Fibroblast of skin of right quadriceps (primary cell): Measurements from ENCODE around the gene EPHA4.
A peak's percentile ranks its signal among the peaks of the same experiment; 100 is the strongest.

Experiments
- DNase-seq: peaks from one replicate; pipeline ENCODE4 v3.0.0-alpha.2; 2013

EPHA4 gene

DNA sequence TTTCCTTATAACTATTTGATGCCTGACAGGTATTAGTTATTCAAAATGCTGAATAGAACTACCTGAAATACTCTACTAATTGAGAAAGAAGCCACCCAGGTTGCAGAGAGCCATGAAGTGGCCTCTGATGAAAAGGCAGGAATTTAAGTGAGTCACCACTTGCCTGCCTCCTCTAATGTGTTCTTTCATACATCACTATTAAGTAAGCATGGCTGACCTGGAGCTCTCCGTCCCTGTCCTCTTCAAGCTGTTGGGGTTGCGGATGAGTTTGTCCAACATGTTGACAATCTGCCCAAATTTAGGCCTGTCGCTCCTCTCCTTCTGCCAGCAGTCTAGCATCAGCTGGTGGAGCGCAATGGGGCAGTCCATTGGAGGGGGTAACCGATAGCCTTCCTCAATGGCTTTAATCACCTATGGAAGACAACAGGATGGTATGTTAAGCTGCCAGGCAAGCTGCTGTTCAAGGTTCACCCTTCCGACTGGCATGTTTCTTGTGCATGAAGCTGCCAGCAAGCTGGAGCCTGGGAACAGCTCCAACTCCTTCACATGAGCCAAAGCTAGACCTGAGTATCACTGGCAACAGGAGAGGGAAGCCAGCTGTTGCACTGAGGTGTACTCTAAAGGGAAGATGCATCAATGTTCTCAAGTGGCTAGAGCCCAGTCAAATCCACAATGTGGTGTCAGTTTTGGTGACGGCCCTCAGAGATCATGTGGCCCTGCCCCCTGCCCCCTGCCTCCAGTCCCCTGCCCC is 142.2 kb downstream of the EPHA4 start:
- no peak for DNase-seq

DNA sequence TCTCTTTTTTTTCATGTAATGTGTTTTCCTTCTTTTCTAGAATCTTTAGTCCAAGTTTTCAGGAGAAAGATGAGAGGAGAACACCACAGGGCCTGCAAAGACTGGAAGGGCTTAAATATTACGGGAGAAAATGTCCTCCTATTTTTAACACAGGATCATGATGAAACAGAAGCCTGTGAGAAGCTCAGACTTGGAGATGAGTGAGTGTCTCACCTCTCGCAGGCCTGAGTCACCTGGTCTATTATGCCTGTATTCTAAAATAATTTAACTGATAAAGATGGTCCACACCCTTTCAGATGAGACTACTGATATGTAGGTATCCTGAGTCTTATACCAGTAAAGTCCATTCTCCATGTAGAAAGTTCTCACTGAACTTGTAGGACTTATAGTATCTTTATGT is 143.2 kb downstream of the EPHA4 start:
- no peak for DNase-seq

DNA sequence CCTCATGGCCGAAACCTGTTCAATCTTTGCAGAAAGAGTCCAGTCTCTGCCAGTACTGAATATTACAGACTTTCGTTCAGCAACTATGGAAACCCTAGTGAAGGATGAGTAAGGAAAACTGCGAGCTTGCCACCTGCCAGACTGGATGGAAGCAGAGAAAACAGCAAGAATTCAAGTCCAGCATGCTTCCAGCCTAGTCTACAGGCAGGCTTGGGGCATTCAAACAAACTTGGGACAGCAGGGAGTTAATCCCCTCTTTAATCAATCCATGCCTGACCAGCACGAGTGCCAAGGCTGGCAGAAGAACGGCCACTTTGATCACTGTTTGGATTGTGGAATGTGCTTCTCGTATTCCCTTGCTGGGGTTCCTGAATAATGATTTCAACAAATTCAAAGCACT is 145.2 kb downstream of the EPHA4 start:
- no peak for DNase-seq

DNA sequence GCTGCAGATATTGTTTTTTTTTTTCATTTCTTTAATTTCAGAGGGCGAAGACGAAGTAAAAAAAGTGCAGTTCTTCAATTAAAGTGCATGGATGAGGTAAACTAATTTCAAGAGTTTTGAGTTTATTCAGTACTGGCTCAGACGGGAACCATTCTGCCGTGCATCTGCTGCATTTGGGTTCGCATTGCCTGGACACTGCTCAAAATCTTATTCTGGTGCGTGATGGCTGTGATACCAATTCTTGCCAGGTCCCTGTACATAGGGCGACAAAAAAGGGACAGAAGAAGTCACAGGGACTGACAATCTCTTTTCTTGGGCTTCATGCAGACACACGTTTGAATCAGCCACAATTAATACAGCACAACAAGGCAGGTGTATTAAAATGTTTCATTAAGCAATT is 146.2 kb downstream of the EPHA4 start:
- DNase-seq: no peak

DNA sequence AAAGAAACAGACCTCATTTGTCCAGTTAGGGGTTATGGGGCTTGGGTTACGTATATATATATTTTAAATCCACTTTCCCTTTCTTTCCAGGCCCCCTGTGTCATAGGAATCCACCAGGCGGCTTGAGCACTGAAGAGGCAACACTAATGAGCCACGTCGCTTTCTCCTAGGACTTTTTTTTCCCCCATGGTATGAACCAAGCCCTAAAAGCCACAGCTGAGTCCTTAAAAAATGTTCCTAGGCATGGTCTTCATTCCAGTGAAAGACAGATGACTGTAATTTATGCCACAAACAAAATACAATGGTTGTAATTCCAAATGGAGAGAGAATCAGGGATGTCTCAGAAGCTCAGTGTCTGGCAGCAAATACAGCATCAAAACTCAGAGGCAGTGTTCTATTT is 146.8 kb downstream of the EPHA4 start:
- DNase-seq: no peak

DNA sequence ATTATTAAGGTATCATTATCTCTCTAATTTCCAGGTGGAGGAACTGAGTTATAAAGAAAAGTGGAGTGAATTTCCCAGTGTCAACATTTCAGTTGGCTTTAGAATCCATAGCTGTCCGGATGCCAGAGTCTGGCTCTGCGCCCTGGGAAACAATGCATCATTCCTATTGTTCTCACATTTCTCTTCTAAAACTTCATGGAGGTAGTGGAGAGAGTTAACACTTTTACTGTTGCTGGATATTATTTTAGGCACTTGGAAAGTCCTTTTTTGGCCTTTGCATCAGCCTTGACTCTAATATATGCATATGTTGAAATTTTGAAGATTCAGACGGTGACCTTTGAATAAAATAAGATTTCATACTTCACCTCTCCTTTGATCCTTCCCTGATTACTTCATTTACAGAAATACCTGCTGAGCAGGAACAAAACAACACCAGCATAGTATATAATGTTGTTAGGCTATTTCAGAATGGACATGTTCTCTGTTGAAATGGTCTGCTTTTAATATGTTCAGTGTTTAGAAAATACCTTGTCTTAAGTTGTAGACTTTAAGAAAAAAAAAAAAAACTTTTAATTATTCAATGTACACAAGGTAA is 148.8 kb downstream of the EPHA4 start:
- DNase-seq: no peak

DNA sequence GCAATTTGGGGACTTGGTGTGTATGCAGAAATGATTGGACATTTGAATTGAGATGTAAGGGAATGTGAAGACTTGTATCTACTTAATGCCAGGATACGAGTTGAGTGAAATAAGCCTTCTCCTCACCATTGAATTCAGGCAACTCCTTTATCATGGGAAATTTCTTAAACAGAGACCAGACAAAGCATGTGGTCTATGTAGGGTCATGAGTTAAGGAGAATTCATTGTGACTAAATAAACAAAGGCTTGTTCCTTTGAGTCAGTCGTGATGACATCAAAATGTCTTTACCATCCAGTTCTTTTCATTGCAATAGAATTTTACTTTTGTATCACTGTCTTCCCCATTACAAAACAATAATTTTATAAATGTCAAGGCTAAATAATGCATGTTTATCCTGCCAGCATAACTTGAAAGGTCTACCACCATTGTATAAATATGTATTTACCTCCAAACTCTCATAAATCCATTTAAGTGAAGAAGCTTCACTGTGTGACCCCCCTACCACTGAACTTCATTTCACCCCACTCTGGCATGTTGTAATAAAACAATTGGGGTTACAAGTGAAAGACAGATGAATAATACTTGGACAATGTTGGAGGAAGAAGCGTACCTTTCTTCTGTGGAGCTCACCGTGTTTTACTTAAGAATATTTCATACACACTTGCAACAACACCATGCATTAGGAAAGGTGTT is 149.4 kb downstream of the EPHA4 start:
- DNase-seq: no peak

DNA sequence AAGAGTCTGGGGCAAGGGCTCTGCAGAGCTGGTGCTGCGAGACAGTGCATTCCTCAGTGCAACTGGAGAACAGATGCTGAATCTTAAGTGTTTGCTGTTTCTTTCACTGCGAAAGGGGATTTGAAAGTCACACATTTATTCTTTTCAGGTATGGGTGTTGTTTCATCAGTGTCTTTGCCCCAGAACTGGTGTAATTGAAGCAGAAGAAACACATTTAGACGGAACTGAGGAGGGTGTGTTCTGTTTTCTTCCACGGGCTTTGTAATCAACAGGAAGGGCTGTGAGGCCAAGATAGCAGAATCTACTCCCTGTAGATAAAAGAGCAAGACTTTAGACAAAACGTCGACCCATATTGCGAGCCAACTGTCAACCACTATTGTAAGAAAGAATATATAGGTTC is 151.9 kb downstream of the EPHA4 start:
- DNase-seq: no peak

DNA sequence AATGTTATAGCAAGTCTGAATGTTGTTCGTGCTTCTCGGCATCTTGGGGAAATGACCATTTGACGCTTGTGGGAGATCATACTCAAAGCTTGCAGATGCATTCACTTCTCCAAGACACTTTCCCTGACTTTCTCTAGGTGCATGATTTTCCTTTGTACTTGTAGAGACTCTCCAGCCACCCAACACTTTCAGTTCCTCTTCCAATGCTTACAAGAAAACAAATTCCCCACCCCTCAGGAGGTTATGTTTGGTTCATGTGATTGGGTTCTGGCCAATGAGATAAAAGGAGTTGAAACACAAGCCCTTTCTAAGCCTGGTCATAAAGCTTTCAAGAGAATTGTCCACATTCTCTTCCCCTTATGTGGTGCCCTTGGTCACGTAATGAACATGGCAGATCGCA is 156.3 kb downstream of the EPHA4 start:
- peak; percentile 10 for DNase-seq

DNA sequence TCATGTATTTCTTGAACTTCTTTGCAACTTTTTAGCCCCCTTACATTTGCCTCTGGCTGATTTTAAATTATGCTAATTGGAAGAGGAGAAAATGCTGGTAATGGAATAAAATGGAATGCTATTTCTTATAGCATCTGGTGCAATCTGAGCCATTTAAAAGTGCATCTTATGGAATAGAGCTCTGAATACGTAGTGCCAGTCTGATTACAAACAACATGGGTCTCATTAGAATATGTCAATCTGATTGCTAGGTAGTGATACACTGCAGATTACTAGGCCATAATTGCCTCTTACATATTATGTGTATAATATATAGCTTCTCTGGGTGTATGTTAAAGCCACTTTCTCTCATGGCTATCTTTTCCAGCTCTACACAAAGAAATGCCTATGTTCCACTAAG is 159.1 kb downstream of the EPHA4 start:
- no peak for DNase-seq

DNA sequence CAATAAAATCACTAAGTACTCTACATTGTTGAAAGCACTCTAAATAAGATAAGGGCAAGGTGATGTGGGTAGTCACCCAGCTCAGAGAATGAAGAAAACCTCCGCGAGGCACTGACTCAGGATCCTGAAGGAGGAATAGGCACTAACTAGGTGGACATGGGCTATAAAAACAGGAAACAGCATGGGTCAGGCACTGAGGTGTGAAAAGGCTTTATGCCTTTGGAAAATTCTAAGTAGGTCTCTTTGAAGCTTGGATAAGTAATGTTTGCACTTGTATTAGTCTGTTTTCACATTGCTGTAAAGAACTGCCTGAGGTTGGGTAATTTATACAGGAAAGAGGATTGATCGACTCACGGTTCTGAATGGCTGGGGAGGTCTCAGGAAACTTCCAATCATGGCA is 161.6 kb downstream of the EPHA4 start:
- DNase-seq: no peak

DNA sequence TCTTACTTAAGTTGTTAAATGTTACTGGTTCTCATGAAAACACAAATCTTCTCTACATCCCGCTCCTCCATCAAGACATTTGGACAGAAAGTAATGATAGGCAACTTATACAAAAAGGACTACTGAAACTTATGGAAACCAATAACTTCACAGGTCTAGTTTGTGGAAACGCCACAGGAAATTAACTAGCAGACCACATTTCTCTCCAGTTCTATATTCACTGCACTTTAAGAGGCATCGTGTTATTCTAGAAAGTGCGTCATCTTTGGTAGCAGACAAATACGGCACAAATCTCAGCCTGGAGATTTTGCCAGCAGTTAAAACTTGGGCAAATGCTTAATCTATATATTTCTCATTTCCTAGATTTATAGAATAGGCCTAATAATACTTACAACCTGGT is 164.3 kb downstream of the EPHA4 start:
- no peak for DNase-seq

DNA sequence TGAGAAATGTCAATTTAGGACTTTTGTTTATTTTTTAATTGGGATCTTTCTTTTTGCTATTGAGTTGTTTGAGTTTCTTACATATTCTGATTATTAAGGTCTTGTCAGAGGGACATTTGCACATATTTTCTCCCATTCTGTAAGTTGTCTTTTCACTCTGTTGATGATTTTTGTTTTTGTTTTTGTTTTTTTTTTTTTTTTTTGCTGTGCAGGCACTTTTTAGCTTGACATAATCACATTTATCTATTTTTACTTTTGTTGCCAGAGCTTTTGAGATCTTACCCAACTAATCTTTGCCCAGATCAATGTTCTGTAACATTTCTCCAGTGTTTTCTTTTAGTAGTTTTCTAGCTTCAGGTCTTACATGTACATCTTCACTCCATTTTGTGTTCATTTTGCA is 166.6 kb downstream of the EPHA4 start:
- DNase-seq: no peak

DNA sequence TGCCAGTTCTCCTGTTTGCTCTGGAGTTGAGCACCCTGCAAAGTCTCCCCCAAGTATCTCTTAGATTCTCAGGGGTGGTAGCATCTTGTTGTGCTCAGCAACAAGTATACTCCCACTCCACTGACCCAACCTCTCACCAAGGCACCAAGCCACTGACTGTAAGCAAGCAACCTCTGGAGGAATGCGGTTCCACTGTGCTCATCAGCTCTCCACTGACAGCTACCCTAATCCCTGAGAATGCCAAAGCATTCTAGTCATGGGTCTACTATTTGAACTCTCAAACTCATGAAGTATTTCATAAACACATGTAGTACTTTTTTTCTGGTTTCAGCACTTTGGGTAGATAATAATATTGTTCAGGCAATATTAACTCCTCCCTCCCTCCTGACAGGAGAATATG is 170.0 kb downstream of the EPHA4 start:
- DNase-seq: peak; percentile 60

DNA sequence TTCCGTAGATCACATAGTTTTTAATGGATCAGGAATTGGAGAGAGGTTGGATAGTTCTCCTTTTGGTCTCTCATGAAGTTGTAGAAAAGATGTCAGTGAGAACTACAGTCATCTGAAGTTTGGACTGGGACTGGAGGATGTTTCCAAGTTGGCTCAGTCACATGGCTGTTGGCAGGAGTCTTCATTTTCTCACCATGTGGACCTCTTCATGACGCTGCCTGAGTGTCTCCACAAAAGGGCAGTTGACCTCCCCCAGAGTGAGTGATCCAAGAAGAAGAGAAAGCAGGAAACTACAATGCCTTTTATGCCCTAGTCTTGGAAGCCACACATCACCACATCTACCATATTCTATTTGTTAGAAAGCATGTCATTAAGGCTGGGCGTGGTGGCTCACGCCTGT is 171.7 kb downstream of the EPHA4 start:
- no peak for DNase-seq

DNA sequence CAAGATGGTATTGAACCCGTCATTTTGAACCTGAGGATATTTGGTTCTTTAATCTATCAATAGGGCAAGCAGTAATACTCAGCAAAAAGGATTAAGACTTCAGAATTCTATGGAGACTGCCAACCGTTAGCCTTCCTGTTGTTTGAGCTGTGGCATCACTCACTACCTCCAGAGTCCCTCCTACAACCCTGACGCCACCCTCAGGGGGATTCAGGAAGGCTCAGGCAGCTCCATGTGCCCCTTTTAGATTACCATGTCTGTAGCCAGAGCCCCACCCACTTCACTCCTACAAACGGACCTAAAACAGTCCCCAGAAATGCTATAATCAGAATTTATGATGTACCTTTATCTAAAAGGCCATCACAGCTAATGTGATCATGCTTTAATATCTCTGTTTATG is 172.9 kb downstream of the EPHA4 start:
- no peak for DNase-seq

DNA sequence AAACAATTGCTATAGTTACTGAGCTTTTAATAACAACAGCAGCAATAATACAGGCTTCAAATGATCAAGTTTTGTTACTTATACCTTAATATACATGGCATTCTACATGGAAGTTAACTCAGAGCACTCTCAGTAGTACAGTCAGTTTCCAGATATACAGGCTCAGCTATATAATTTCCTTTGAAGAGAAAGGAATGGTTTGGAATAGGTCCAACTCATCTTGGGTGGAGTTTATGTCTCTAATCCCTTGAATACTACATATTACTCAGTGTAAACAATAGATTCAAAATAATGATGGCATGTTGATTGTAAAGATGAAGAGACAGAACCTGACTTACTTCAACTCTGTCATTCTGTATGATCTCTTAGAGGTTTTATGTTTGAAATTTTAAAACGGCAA is 174.9 kb downstream of the EPHA4 start:
- no peak for DNase-seq

DNA sequence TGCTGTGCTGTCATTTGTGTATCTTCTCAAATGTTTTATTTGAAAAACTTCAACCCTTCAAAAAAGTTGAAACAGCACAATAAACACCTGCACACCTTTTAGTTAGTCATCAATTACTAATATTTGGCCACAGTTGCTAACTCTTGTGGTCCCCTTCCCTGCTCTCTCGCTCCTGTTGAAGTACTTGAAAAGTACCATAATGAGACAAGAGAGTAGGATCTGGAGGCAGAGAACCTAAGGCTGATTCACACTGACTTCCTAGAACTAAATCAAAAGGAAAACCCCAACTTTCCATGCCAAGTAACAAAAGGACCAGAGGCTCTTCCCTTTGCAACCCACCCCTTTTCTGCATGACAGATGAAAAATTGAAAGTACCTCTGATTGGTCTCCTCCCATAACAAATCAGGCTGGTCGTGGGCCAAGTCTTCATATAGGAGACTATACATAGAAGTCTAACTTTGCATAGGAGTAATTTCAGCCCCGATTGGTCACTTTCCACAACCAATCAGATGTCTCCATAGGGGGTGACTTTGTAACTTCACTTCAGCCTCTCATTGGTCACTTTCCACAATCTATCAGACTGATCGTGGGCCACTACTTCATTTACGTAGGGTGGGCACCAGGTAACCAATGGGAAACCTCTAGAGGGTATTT is 179.7 kb downstream of the EPHA4 start:
- no peak for DNase-seq

DNA sequence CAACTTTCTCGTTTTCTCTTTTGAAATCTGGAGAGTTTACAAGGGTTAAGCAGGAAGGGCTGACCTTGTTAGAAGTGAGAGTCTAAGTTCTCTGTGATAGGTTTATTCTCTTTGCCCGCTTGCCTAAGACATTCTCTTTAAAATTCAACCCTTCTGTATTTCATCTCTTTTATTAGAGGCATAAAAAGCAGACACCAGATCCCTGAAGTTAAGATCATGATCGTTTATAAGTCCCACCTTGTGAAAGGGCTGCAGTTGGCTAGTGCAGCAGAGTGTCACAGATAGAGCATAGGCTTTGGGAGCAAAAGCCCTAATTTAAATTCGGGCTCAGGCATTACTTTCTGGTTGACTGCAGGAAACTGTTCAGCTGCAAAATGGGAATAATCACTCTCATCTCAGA is 181.2 kb downstream of the EPHA4 start:
- DNase-seq: no peak

DNA sequence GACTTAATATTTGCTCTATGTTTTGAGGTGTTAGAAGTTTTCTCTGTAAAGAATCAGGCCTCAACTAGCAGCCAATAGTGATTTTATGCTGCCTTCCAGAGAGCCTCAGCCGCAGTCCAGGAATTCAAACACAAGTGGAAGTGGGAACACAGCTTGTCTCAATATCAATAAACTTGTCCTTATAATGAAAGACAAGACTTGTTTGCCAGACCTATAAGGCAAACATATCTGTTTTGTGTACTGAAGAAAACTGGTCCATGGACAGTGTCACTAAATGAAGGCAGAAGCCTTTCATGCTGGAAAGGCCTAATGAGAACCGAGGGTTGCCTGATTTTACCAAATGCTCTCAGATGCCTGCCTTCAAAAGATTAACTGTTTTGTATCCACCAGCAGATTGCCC is 182.2 kb downstream of the EPHA4 start:
- DNase-seq: no peak

DNA sequence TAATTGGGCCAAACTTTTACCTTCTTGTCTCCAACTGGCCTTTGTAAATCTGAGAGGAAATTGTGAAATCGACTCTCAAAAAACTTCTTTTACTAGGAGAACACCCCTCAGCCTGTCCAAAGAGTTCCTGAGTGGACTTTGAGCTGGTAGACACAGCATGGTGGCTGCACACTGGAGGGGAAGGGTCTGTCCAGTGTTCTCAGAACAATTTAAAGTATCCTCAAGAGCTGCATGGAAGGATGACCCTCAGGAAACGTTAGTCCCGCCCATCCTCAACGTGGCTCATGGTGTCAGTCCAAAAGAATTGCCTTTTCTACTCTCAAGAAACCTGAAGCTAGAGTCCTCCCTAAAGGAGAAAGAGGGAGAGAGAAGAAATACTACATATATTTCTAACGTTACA is 182.7 kb downstream of the EPHA4 start:
- DNase-seq: no peak

DNA sequence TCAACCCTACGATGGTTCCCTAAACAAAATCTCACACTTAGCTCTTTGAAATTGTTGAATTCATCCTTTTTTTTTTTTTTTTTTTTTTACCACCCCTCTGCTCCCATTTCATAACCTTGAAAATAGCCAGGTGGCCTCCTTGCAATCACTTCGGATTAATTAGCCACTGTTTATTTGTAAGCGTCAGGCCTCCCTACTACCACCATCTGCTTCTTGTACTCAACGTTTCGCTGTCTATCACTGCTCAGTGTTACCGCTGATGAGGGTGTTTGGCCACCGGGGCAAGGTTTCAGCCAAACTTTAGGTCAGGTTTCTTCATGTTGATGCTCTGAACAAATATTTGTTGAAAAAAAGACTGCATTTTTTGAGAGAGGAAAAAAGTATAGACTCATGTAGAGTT is 183.2 kb downstream of the EPHA4 start:
- no peak for DNase-seq

DNA sequence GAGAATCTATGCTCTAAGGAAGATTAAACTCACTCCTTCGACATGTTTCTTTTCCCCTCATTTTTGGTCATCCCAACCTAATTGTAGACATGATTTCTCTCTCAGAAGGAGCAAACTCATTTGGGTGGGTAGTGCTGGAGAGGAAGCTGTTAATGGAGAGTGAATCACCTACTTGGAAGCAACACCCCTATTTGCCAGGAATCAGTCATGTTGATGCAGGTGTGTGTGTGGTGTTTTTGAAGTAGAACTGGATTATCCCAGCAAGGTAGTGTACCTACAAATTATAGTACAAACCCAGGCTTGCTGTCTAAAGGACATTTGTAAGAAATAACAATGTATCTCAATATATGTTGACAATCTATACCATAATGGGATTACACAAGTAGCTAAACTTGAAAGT is 186.4 kb downstream of the EPHA4 start:
- no peak for DNase-seq

DNA sequence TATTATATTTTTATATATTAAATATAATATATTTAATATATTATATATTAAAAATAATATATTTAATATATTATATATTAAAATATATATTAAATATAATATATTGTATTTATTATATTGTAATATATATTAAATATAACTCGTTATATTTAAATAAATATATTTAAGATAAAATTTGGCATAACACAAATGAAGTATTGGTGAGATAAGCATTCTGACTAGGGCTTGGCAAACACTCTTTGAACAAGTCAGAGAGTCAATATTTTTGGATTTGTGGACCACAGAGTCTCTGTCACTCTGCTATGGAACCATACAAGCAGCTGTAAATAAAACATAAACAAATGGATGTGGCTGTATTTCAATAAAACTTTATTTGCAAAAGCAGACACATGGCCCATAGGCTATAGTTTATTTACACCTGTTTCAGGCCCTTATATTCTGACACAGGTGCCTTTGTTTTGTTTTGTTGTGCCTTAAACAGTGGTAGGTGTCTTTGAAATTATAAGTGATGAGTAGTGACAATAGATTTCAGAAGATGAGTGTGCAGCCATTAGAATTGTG is 190.1 kb downstream of the EPHA4 start:
- DNase-seq: no peak
